HG02763 (cell line): ENCODE data around the gene IFNG-AS1.

Experiments
- ATAC-seq: cut with Tn5 transposase; IDR thresholded peaks from one replicate; pipeline ENCODE4 v1.9.1; 2021; ENCODE audit warnings: mild to moderate bottlenecking, moderate library complexity; ENCODE audit not compliant: unreplicated experiment

Gene IFNG-AS1

DNA sequence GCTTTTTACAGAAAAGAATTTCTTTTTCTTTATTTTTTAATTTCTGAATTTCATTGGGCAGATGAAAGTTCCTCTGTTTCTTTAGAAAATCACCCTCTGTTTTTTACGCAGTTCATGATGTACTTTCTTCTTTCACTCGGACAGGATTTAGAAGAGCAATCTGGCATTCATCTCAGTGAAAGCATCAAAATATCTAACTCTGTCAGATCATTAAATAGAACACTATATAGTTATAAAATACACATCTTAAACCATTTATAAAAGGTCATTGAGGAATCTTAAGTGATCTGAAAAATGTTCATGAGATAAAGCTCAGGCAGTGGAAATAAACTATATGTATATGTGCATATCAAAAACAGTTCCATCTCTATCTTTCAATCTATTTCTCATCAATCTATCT lies 3.9 kb downstream of the IFNG-AS1 start:
- no peak for ATAC-seq

GRCh38 chr12:67994046-67994445 lies 4.8 kb downstream of the IFNG-AS1 start:
- ATAC-seq: no peak

- ATAC-seq: no peak
Measured at GRCh38 chr12:67996347-67996746, 7.1 kb downstream of the IFNG-AS1 start.

- ATAC-seq: no peak
Measured at GRCh38 chr12:67998379-67998778, 9.1 kb downstream of the IFNG-AS1 start.

GRCh38 chr12:67999244-67999643 lies 10.0 kb downstream of the IFNG-AS1 start:
- ATAC-seq: no peak

DNA sequence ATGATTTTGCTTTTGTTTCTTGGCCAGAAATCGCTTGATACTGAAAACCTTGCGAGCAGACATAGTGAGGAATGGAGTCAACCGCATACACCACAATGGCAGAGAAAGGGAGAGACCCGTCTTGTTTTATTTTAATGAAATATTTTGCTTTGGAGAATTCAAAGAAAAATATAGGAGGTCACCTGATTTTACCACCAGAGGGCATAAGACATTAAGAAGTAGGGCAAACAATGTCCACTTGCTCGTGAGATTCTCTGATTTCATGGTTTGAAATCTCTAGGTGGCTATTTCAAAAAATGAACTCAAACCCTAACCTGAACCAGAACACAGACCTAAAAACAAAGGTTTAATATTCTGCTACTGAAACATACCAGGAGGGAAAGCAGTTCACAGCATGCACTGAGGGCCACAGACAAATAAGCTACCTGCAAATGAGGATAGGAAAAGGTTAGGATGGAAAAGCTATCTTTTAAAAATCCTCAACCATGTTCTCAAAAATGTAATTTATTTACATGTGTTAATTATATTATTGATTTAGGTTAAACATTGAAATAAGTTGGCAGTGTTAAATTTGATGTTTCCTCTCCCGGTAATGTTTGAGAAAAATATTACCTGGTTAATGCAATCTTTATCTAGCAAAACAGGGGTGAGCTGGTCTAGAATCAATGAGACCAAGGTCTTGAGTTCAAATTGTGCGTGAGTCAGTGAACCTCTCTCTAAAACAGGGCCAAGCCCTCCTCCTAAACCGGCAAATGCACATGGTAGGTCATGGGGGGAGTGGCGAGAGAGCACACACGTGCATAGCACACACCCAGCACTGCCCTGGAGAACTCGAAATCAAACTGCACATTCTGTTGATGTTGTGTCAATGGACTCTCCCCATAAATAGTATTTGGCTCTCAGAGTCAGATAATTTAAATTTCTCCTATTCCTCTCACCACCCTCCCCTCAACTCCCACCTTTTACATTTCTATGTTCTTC lies 12.5 kb downstream of the IFNG-AS1 start:
- no peak for ATAC-seq

DNA sequence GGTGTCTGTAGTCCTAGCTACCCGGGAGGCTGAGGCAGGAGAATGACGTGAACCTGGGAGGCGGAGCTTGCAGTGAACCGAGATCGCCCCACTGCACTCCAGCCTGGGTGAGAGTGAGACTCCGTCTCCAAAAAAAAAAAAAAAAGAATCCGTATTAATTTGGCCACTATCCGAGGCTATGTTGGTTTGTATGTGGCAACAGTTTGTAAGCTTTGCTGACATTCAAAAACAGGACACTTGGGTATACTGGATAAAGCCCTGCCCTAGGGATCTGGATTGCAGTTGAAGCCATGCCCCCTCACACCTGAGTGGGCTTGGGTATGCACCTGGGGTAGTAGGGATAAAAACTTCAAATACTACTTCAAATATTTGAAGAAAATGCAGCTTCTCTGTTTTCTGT lies 14.5 kb downstream of the IFNG-AS1 start:
- no peak for ATAC-seq

- no peak for ATAC-seq
Measured at GRCh38 chr12:68007033-68007432, 17.8 kb downstream of the IFNG-AS1 start.

GRCh38 chr12:68007466-68007865 lies 18.2 kb downstream of the IFNG-AS1 start:
- ATAC-seq: no peak

- no peak for ATAC-seq
Measured at GRCh38 chr12:68011206-68011881, 22.1 kb downstream of the IFNG-AS1 start.

- no peak for ATAC-seq
Measured at GRCh38 chr12:68011882-68012207, 22.6 kb downstream of the IFNG-AS1 start.

DNA sequence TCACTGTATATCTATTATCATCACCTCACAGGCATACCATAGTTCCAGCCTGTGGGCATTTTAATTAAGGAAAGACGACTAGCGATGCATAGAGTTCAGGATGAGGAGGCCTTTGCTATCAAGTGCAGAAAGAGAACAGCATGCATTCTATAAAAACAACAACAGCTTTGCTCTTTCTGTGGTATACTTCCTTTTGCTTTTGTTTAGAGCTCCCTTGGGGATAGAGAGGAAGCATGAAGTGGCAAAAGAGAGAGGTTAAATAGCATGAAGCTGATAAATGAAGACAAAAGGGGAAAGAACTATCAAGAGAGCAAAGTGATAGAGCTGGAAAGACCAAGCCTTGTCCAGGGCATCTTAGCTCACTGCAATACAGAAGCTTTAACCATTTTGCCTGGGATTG lies 23.5 kb downstream of the IFNG-AS1 start:
- ATAC-seq: peak; percentile 64

DNA sequence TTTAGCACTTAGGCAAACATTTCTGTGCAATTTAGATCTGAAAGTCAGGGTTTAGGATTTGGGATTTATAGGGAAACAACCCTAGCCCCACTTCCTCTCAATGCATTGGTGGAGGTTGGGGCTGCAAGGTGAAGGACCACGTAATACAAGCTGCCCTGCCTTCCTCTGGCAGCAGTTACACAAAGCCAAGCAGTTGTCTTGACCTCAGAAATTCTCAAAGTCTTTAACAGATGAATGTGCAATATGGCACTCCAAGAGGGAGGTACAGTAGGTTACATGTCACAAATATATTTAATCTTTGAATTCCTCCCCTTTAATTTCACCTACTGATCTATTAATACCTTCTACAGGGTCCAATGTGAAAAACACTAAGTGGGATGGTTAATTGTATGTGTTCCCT lies 23.9 kb downstream of the IFNG-AS1 start:
- no peak for ATAC-seq

GRCh38 chr12:68016136-68016535 lies 26.9 kb downstream of the IFNG-AS1 start:
- no peak for ATAC-seq

DNA sequence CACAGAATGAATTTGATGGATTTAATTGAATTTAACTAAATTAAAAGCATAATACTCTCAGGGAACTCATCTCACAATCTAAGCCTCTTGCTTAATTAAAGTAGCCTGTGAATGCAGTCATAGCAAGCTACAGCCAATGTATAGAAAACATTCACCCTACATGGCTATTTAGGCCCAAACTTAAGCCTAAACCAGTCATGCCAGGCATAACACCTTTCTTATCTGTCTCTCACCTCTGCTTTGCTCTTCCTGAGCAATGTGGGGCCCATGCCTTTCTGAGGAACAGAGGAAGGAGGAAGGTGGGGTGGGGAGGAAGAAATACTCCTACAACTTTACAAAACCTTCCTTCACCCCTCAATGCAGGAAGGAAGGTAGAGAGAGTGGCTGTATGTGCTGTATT lies 29.1 kb downstream of the IFNG-AS1 start:
- no peak for ATAC-seq

GRCh38 chr12:68020049-68020448 lies 30.8 kb downstream of the IFNG-AS1 start:
- no peak for ATAC-seq

- no peak for ATAC-seq
Measured at GRCh38 chr12:68020699-68021098, 31.5 kb downstream of the IFNG-AS1 start.

- ATAC-seq: no peak
Measured at GRCh38 chr12:68028647-68029046, 39.4 kb downstream of the IFNG-AS1 start.

GRCh38 chr12:68030248-68030647 lies 41.0 kb downstream of the IFNG-AS1 start:
- no peak for ATAC-seq

GRCh38 chr12:68031174-68031573 lies 41.9 kb downstream of the IFNG-AS1 start:
- ATAC-seq: no peak

DNA sequence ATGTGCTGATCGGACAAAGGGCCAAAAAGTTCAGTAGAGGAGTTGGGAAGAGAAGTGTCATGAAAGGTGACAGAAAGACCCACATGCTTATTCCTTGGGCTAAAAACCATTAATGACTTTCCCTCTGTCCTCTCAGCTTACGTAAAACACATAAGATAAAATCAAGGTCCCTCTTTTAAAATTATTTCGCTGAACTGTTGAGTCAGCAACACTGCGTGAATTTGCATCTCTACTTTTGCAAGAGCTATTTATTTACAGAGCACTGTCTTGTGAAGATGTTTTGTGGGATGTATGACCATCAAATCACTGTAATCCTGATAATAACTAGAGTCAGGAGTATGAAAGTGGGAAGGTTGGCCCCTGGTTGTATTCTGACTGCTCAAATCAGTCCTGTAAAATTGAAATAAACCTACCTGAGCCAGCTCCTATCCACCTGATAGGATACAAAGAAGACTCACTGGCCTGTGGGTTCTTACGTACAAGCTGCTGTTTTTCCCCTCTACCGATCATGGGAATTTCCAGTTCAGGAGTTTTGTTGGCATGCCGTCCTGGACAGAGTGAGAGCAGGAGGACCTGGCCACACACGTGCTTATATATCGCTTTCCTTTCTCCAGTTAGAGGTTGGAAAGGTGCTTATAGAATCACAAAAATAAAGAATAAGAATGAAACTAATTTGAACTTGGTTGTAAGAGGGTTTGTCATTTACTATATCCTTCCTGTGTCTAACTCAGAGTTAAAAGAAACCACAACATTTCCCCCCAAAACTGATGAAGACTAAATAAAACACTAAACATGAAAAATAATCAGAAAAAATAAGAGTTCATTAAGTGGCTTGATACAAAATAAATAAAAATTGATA lies 42.9 kb downstream of the IFNG-AS1 start:
- ATAC-seq: no peak
